ENCODE measurements around the gene LRRK2.

GRCh38 chr12:40175489-40175888 lies 49.3 kb upstream of the LRRK2 start:
- TF ChIP-seq CTCF (IDR thresholded peaks at IDR 0.05) (no peak), POLR2AphosphoS5 (IDR thresholded peaks at IDR 0.05) (no peak), EP300 (IDR thresholded peaks at IDR 0.05) (no peak)

All from suprapubic skin (tissue), 4 donors.